ENCODE results near the gene TMEM131. TPM values are rescaled to one million over a fixed set of nuclear protein-coding genes. Genes with fewer than 3 reads are reported as not detected.
"Not testable (repeated sequence)": the region's sequence is repeated elsewhere in the genome, so short reads cannot be mapped to it uniquely, and the experiment has no call there.

TMEM131 gene
- total RNA-seq, 2 experiments from 2014 or later: 39.7 to 40.6 TPM

DNA sequence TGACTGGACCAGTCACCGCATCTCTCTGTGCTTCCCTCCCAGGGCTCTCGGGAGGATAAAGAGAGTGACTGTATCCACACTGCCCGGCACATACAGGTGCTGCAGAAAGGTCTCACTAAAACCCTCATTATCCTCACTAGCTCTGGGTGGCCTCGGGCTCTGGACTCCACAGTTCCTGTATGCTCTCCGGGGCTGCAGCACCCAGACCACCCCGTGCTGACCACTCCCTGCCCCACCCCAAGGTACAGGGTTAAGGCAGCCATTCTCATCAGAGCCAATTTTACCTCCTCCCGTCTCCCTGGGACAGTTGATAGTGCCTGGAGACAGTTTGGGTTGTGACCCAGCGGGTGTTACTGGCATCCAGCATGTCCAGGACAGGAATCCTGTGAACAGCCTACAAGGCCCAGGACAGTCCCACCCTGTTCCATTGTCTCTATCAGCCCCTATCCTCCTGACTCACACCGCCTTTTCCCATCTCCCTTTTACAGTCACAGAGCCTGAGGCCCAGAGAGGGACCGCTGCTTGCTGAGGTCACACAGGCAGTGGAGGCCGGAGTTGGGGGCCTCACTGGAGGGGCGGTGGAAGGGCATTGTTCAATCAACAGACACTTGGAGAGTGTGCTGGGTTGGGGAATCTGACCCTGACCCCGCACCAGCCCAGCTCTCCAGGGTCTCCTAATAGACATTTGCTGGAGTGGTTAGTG lies 280.6 kb downstream of the TMEM131 start:
- Mint-ChIP-seq H3K9me3 (no peaks in the 10 kb centered on the region), H3K36me3 (ENCODE audit: low read depth) (peaks cover 61% of the 10 kb centered on the region), H3K4me3 (peak overlapping the region; percentile 95), H3K27ac (peak overlapping the region; percentile 99), H3K4me1 (peaks cover 86% of the 10 kb centered on the region), H3K27me3 (no peaks in the 10 kb centered on the region)
- CTCF ChIA-PET: interaction anchor here (0.6 to 12.5 kb wide), 8 partner anchors 8 to 124 kb away, joined by 3 to 101 read pairs (median 4); no protein-coding TSS in a partner anchor
- POLR2A ChIA-PET: interaction anchor here (1.1 kb wide), 1 partner anchor 69 kb away, joined by 3 read pairs; the partner anchor contains the start of gene COX5B
- no peak for DNase-seq

DNA sequence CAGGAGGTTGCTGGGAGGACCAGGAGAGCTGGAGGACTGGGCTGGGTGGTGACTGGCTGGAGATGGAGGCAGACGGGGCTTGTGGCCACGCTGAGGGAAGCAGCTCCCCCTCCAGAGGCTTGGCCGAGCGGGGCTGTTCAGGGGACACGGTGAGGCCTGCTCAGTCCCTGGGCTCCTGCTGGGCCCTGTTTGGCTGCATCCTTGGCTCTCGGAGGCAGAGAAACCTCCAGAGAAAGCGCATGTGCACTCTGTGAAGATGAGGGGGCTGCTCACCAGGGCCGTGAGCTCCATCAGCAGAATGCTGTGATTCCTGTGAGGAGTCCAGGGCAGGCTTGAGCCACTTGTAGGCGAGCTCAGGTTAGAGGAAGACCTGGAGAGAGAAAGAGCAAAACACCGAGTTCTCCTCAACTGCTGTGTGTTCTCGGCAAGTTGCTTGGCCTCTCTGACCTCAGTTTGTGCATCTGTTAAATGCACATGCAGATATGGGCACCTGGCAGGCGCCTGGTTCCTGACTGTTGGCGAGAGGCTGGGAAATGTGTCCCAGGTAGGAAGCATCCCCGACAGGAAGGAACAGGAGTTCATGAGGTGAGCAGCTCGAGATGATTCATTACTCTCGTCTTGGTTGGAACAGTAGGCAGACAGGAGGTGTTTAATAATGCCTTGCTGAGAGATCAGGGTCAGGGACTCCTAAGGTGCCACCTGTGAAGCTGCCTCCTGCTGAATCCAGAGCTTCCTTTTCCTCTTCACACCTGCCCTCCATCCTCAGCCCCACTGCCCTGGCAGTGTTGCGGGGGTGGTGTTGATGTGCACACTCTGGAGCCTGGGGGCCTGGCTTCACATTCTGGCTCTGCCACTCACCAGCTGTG lies 281.4 kb downstream of the TMEM131 start:
- CTCF ChIA-PET: interaction anchor here (0.6 to 12.5 kb wide), 13 partner anchors 9 to 600 kb away, joined by 3 to 101 read pairs (median 4); no protein-coding TSS in a partner anchor
- Mint-ChIP-seq H3K36me3 (ENCODE audit: low read depth) (peaks cover 56% of the 10 kb centered on the region), H3K9me3 (no peaks in the 10 kb centered on the region), H3K4me3 (peak overlapping the region; percentile 95), H3K27me3 (no peaks in the 10 kb centered on the region), H3K4me1 (peaks cover 83% of the 10 kb centered on the region), H3K27ac (peak overlapping the region; percentile 99)
- POLR2A ChIA-PET: interaction anchor here (0.6 to 1.1 kb wide), 3 partner anchors 26 to 123 kb away, joined by 3 read pairs; partner anchors contain the start of gene COX5B
- DNase-seq: no peak

DNA sequence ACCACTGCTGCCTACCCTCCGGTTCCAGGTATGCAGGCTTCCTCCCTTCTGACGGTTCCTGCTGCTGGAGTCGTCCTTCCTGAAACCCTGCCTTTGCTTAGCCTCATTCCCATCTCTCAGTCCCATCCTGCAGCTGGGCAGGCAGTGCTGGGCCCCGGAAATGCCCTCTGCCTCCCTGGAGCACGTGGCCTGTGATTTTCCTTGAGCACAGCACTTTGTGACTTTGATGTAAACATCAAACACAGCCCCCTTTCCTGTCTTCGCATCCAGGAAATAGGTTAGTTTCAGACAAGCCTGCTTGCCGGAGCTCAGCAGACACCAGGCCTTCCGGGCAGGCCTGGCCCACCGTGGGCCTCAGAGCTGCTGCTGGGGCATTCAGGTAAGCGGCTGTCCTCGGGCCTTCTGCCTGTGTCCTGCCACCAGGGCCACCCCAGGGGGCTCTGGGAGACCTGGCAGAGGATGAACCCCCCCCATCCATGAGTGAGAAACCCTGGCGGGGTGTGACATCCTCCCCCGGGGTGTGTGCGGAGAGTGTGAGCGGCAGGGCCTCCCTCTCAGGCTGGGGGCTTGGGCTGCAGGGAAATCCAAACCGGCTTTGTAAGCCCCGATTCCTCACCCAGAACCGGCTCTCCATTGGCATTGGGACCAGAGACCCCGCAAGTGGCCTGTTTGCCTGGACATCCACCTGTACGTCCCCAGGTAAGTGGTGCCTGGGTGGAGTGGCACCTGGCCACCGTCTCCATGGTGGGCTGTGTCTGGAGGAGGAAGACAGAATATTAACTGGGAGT lies 282.3 kb downstream of the TMEM131 start, which contains the start of gene ZAP70:
Gene ZAP70, plus strand, starts transcription at position 281 of the 788 bp plus-strand sequence. CDS start 10,461 bp downstream, outside the sequence.
- Mint-ChIP-seq H3K36me3 (ENCODE audit: low read depth) (peaks cover 48% of the 10 kb centered on the region), H3K27me3 (no peaks in the 10 kb centered on the region), H3K9me3 (no peaks in the 10 kb centered on the region), H3K4me1 (peaks cover 75% of the 10 kb centered on the region), H3K4me3 (peak within 1 kb of the TSS; percentile 95), H3K27ac (peak within 1 kb of the TSS; percentile 99)
- CTCF ChIA-PET: interaction anchor here (0.6 to 12.5 kb wide), 14 partner anchors 10 to 601 kb away, joined by 3 to 101 read pairs (median 4); no protein-coding TSS in a partner anchor
- peak; percentile 77 for DNase-seq
- POLR2A ChIA-PET: interaction anchor here (0.6 to 1.4 kb wide), 3 partner anchors 26 to 123 kb away, joined by 3 to 5 read pairs (median 3); no protein-coding TSS in a partner anchor

GRCh38 chr2:97712693-97713295 lies 283.0 kb downstream of the TMEM131 start:
- ChIA-PET CTCF (interaction anchor here (0.6 to 12.5 kb wide), 9 partner anchors 11 to 938 kb away, joined by 3 to 101 read pairs (median 3); no protein-coding TSS in a partner anchor), POLR2A (interaction anchor here (1.0 to 1.4 kb wide), 2 partner anchors 30 to 122 kb away, joined by 3 to 5 read pairs; no protein-coding TSS in a partner anchor)
- H3K36me3 Mint-ChIP-seq (ENCODE audit: low read depth): peaks cover 42% of the 10 kb centered on the region
- H3K4me3 Mint-ChIP-seq: peak overlapping the region; percentile 95
- peak overlapping the region; percentile 99 for H3K27ac Mint-ChIP-seq
- H3K9me3 Mint-ChIP-seq: no peaks in the 10 kb centered on the region
- H3K27me3 Mint-ChIP-seq: no peaks in the 10 kb centered on the region
- peak; percentile 29 for DNase-seq
- peaks cover 69% of the 10 kb centered on the region for H3K4me1 Mint-ChIP-seq

GRCh38 chr2:97712175-97712574 lies 283.6 kb downstream of the TMEM131 start:
- POLR2A ChIA-PET: interaction anchor here (1.4 kb wide), 1 partner anchor 30 kb away, joined by 5 read pairs; no protein-coding TSS in a partner anchor
- H3K4me1 Mint-ChIP-seq: peaks cover 62% of the 10 kb centered on the region

DNA sequence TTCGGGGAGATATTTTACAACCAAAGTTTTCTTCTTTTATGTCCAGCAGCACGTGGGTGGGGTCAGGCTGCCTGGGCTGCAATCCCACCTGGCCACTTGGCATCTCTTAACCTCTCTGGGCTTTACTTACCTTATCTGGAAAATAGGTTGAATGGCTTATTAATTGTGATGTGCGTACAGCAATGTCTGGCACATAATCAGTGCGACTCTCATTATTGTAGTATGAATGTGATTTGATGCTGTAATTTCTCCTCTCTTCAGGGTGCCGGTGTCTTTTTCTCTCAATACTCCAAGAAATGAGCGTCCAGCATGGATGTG lies 284.4 kb downstream of the TMEM131 start:
- no peak for DNase-seq
- Mint-ChIP-seq H3K27me3 (no peaks in the 10 kb centered on the region), H3K4me3 (peak overlapping the region; percentile 6), H3K9me3 (no peaks in the 10 kb centered on the region), H3K27ac (no peak overlapping the region), H3K4me1 (peaks cover 54% of the 10 kb centered on the region), H3K36me3 (ENCODE audit: low read depth) (peaks cover 30% of the 10 kb centered on the region)
- ChIA-PET CTCF (interaction anchor here (1.9 to 12.5 kb wide), 3 partner anchors 13 to 30 kb away, joined by 5 to 101 read pairs (median 5); no protein-coding TSS in a partner anchor), POLR2A (no interaction called here)

More at GRCh38 chr2:97712175-97712574, 283.6 kb downstream of the TMEM131 start:
- H3K9me3 Mint-ChIP-seq, H3K27me3 Mint-ChIP-seq, DNase-seq: not testable (repeated sequence)
- CTCF ChIA-PET: interaction anchor here (0.6 to 12.5 kb wide), 6 partner anchors 14 to 939 kb away, joined by 3 to 101 read pairs (median 5); no protein-coding TSS in a partner anchor
- Mint-ChIP-seq H3K27ac (peak overlapping the region; percentile 99), H3K36me3 (ENCODE audit: low read depth) (peaks cover 36% of the 10 kb centered on the region), H3K4me3 (peak overlapping the region; percentile 95)

- H3K27ac Mint-ChIP-seq: no peak overlapping the region
- no peak for DNase-seq
- H3K4me3 Mint-ChIP-seq: no peak overlapping the region
- H3K9me3 Mint-ChIP-seq: no peaks in the 10 kb centered on the region
- CTCF ChIA-PET: interaction anchor here (0.7 to 12.5 kb wide), 10 partner anchors 8 to 118 kb away, joined by 3 to 101 read pairs (median 4); no protein-coding TSS in a partner anchor
- POLR2A ChIA-PET: no interaction called here
- peaks cover 4% of the 10 kb centered on the region for H3K36me3 Mint-ChIP-seq (ENCODE audit: low read depth)
- peaks cover 36% of the 10 kb centered on the region for H3K4me1 Mint-ChIP-seq
- H3K27me3 Mint-ChIP-seq: no peaks in the 10 kb centered on the region
These were observed 287.1 kb downstream of the TMEM131 start for GRCh38 chr2:97708608-97709007.

DNA sequence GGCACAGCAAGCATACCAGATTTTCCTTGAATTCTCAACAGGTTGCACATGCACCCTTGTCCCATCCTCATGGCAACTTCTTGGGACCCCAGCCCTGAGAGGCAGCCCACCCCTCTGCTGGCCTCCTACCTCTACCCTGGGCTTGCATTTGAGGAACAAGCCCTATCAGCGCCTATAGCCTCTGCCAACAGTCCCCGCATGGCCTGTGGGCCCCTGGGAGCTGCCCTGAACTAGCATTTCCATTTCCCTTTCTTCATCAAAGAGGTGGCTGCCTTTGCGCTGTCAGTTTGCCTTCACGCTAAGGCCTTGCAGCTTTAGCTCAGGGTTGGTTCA lies 287.7 kb downstream of the TMEM131 start:
- Mint-ChIP-seq H3K4me3 (no peak overlapping the region), H3K4me1 (peaks cover 31% of the 10 kb centered on the region), H3K27ac (no peak overlapping the region), H3K9me3 (no peaks in the 10 kb centered on the region), H3K36me3 (ENCODE audit: low read depth) (peaks cover 2% of the 10 kb centered on the region), H3K27me3 (peaks cover 1% of the 10 kb centered on the region)
- ChIA-PET POLR2A (no interaction called here), CTCF (interaction anchor here (1.0 to 12.5 kb wide), 7 partner anchors 9 to 117 kb away, joined by 3 to 101 read pairs (median 5); partner anchors contain the start of gene COX5B)
- DNase-seq: no peak

GRCh38 chr2:97707362-97708047 lies 288.2 kb downstream of the TMEM131 start:
- POLR2A ChIA-PET: no interaction called here
- H3K4me3 Mint-ChIP-seq: no peak overlapping the region
- DNase-seq: no peak
- H3K36me3 Mint-ChIP-seq (ENCODE audit: low read depth): peaks cover 2% of the 10 kb centered on the region
- H3K27ac Mint-ChIP-seq: no peak overlapping the region
- H3K4me1 Mint-ChIP-seq: peaks cover 27% of the 10 kb centered on the region
- peaks cover 2% of the 10 kb centered on the region for H3K27me3 Mint-ChIP-seq
- CTCF ChIA-PET: interaction anchor here (0.6 to 12.5 kb wide), 10 partner anchors 9 to 678 kb away, joined by 3 to 101 read pairs (median 5); partner anchors contain the start of gene COX5B
- H3K9me3 Mint-ChIP-seq: no peaks in the 10 kb centered on the region

GRCh38 chr2:97706708-97707345 lies 288.9 kb downstream of the TMEM131 start:
- peaks cover 20% of the 10 kb centered on the region for H3K4me1 Mint-ChIP-seq
- peaks cover 2% of the 10 kb centered on the region for H3K36me3 Mint-ChIP-seq (ENCODE audit: low read depth)
- DNase-seq: no peak
- peaks cover 2% of the 10 kb centered on the region for H3K27me3 Mint-ChIP-seq
- ChIA-PET POLR2A (no interaction called here), CTCF (interaction anchor here (1.0 to 12.5 kb wide), 6 partner anchors 9 to 678 kb away, joined by 3 to 101 read pairs (median 6); partner anchors contain the start of gene COX5B)
- H3K27ac Mint-ChIP-seq: no peak overlapping the region
- H3K4me3 Mint-ChIP-seq: no peak overlapping the region
- no peaks in the 10 kb centered on the region for H3K9me3 Mint-ChIP-seq

Data from activated CD4-positive, alpha-beta T cell treated with anti-CD3 and anti-CD28 coated beads, Interleukin-2, amount 10 ng/mL, durations not matched to agents 7 days and 5 days (primary cell).